ENCODE data around the gene NAPA. TPM values are rescaled to one million over a fixed set of nuclear protein-coding genes. Genes with fewer than 3 reads are reported as not detected.

The NAPA gene
- total RNA-seq, 3 donors from 2014 or later, result 82.4 to 117 (median 96.0) TPM

- Histone ChIP-seq H3K27ac (no peak overlapping the region), H3K4me1 (peaks cover 4 to 8% of the 10 kb centered on the region in 2 donors), H3K4me3 (no peak overlapping the region), H3K9me3 (no peaks in the 10 kb centered on the region), H3K36me3 (no peaks in the 10 kb centered on the region), H3K27me3 (no peaks in the 10 kb centered on the region)
- no peak for DNase-seq (ENCODE audit: low spot score in 2 of 2)
- intact Hi-C loops (cut with DNase I; ENCODE audit: low total_unique reads), result no loop called here
- TF ChIP-seq POLR2AphosphoS5 (IDR thresholded peaks at IDR 0.05) (no peak), POLR2A (IDR thresholded peaks at IDR 0.05) (no peak), CTCF (IDR thresholded peaks at IDR 0.05) (no peak)
Measured at GRCh38 chr19:47495478-47496372, 19.1 kb downstream of the NAPA start.

GRCh38 chr19:47494729-47495128 lies 20.1 kb downstream of the NAPA start:
- Histone ChIP-seq H3K4me3 (no peak overlapping the region), H3K4me1 (peaks cover 4 to 8% of the 10 kb centered on the region in 2 donors), H3K9me3 (no peaks in the 10 kb centered on the region), H3K36me3 (no peaks in the 10 kb centered on the region), H3K27me3 (no peaks in the 10 kb centered on the region), H3K27ac (no peak overlapping the region)
- TF ChIP-seq POLR2A (IDR thresholded peaks at IDR 0.05) (no peak), POLR2AphosphoS5 (IDR thresholded peaks at IDR 0.05) (no peak), CTCF (IDR thresholded peaks at IDR 0.05) (no peak)
- no peak for DNase-seq (ENCODE audit: low spot score in 2 of 2)
- intact Hi-C loops (cut with DNase I; ENCODE audit: low total_unique reads), result no loop called here

GRCh38 chr19:47494211-47494547 lies 20.7 kb downstream of the NAPA start:
- DNase-seq (ENCODE audit: low spot score in 2 of 2), result no peak
- Histone ChIP-seq H3K36me3 (no peaks in the 10 kb centered on the region), H3K4me1 (peaks cover 4 to 8% of the 10 kb centered on the region in 2 donors), H3K9me3 (no peaks in the 10 kb centered on the region), H3K27ac (no peak overlapping the region), H3K4me3 (no peak overlapping the region), H3K27me3 (no peaks in the 10 kb centered on the region)
- intact Hi-C loops (cut with DNase I; ENCODE audit: low total_unique reads), result no loop called here
- TF ChIP-seq POLR2AphosphoS5 (IDR thresholded peaks at IDR 0.05) (no peak), POLR2A (IDR thresholded peaks at IDR 0.05) (no peak), CTCF (IDR thresholded peaks at IDR 0.05) (no peak)

- H3K4me1 ChIP-seq, result peaks cover 4 to 8% of the 10 kb centered on the region in 2 donors
- TF ChIP-seq POLR2AphosphoS5 (IDR thresholded peaks at IDR 0.05) (no peak), CTCF (IDR thresholded peaks at IDR 0.05) (no peak), POLR2A (IDR thresholded peaks at IDR 0.05) (no peak)
- H3K27ac ChIP-seq, result no peak overlapping the region
- H3K27me3 ChIP-seq, result no peaks in the 10 kb centered on the region
- intact Hi-C loops (cut with DNase I; ENCODE audit: low total_unique reads), result no loop called here
- DNase-seq (ENCODE audit: low spot score in 2 of 2), result no peak
- no peaks in the 10 kb centered on the region for H3K36me3 ChIP-seq
- no peak overlapping the region for H3K4me3 ChIP-seq
- H3K9me3 ChIP-seq, result no peaks in the 10 kb centered on the region
Measured at GRCh38 chr19:47493378-47494210, 21.3 kb downstream of the NAPA start.

Data from breast epithelium (tissue), 4 donors.